NCI-H2107 treated with DMSO at 0.1 percent for 48 hours (cell line): ENCODE measurements around the gene GNAI1.

ENCODE experiments used
- DNase-seq: peaks from one replicate; lab custom pipeline; 2025; ENCODE audit not compliant: unreplicated experiment; lab: John Stamatoyannopoulos, UW

Gene GNAI1

DNA sequence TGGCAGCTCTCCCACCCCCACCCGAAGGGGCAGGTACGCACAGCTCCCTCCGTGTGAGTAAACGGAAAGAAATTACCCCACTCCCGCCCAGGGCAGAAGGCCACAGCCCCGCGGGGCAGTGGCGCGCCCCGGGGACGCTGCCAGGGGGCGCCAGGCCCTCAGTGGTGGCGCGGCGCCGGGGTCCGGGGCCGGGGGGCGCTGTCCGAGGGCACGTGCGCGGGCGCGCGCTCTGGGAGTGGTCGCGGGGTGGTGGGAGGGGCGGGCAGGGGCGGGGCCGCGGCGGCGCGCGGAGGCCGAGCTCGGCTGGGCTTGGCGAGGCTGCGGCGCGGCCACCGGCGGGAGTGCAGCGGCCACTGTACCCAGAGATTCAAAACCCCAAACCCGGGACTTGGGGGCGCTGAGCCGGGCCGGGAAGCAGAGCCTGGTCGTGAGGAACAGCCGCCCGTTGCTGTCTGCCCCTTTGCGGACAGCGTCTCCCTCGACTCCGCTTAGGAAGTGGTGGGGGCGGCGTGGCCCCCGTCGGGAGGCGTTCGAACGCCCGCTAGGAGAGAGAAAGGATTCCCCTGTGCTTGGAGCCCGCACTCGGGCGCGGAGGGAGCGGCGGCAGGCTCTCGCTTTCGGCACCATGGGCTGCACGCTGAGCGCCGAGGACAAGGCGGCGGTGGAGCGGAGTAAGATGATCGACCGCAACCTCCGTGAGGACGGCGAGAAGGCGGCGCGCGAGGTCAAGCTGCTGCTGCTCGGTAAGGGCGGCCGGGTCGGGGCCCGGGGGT is at the start of gene GNAI1:
Gene GNAI1 (plus strand): TSS at position 296 of the 773 bp plus-strand sequence. CDS start 330 bp downstream, at position 626.
- DNase-seq, result peak; percentile 66

DNA sequence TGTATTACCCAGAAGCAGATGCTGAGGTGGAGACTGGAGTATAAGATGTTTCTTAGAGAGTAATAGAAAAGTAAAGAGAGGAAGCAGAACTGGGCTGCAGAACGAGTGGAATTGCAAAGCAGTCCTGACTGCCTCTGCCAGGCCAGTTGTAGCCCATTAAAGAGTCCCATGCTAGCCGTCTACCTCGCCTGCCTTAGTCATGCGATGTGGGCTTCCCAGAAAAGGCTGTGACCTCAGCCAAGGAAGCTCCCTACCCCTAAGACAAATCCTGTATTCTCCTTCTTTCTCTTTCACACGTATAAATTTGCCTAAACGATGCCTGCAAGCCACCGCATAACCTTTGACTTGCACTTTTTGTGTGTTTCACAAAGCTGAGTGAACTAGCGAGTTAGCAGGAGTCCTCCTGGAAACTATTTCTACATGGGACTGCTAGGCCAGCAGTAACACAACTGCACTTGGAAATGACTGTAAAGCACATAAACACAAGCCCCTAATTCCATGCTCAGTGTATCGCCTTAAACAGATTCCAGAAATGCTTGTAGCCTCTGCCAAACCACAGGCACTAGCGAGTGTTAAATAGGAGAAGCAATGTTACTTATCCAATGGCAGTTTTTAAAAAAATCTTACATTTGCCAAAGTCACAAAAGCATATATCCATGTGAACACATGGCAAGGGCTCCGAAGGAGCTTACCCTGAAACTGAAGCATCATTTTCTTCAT is 47.4 kb upstream of the GNAI1 start:
- no peak for DNase-seq

DNA sequence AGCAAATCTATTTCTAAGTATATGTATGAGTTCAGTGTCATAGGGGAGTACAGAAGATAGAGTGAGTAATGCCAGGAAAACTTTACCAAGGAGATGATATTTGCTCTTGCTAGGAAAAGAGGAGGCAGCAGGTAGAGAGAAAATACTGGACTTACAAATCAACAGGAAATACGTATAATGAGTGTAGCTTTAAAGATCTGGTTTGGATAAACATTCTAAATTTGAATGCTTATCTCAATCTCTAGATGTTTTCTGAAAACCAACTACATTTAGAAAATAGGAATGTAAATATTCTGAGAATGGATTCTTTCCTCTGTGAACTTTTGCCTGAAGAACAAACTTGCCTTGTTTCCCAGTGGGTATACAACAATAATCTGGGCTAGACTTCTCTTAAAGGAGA is 46.9 kb upstream of the GNAI1 start:
- DNase-seq, result no peak

DNA sequence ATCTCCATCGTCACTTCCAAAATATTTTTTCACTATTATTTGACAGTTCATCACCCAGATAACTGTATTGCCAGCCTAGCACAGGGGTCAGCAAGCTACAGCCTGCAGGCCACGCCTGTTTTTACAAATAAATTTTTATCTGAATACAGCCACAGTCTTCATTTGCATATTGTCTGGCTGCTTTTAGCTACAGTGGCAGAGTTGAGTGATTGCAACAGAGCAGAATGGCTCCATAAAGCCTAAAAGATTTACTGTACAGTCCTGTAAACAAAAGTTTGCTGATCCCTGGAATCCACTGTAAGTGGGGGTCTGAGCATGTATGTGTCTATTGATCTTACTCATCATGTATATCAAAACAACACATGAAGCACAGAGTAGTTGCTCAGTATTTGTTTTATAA is 45.9 kb upstream of the GNAI1 start:
- DNase-seq, result no peak

DNA sequence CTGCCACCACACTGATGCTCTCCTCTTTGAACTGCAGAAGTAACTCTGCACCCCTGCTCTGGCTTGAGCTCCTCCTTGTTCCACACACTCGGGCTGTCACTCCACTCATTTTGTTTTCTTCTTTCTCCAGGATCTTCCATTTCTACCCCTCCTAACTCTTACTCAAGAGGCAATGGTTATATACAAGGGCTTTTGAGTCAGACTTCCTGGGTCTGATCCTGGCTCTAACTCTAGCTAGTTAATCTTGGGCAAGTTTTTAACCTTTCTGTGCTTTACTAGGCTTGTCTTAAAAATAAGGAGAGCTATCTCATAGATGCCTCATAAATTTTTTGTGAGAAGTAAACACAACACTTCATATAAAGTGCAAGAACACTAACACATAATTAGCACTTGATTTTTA is 45.3 kb upstream of the GNAI1 start:
- no peak for DNase-seq

DNA sequence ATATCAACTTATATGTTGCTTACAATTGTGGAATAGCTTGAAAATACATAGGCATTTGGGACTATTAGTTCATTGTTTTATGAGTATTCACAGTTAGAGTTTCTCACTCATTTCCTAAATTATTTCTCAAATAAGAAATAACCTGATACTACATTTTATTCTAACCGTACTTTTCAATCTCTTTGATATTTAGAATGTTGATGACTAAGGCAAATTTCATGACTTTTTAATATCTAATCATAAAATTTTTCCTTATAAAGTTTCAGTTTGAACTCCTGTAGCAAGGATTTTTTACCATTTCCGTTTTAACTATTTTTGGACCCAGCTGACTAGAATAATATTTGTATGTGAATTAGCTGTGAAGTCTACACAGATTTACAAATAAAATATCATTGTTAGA is 41.3 kb upstream of the GNAI1 start:
- DNase-seq, result no peak

DNA sequence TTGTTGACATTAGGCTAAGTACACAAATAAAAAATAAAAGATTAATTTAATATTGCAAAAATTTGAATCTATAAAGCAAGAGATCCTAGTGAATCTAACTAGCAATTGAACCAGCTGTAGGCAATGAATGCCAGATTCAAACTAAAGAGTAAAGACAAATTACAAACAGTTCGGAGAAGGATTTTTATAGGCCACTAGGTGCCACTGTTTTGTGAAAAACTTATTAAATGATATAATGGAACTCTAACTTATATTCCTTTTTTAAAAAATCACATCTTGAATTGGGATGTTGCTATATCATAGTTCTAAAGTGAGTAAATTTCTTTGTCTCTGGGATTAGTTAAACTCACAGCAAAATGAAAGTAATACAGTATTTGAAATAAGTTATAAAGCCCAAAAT is 39.1 kb upstream of the GNAI1 start:
- peak; percentile 8 for DNase-seq

DNA sequence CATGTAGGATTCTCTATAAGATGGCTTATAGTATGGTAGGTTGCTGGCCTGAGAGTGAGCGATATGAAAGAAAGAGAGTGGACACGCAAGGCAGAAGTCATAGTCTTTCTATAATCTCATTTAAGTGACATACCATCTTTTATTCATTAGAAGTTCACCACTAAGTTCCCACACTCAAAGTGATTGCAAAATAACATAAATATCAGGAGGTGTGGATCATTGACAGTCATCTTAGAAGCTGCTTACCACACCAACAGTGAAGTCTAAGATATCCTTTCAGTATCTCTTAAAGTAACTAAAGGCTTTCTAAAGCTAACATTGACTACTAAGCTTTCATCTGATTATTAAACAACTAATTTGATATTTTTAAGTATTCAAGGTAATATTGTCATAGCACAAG is 36.9 kb upstream of the GNAI1 start:
- no peak for DNase-seq

DNA sequence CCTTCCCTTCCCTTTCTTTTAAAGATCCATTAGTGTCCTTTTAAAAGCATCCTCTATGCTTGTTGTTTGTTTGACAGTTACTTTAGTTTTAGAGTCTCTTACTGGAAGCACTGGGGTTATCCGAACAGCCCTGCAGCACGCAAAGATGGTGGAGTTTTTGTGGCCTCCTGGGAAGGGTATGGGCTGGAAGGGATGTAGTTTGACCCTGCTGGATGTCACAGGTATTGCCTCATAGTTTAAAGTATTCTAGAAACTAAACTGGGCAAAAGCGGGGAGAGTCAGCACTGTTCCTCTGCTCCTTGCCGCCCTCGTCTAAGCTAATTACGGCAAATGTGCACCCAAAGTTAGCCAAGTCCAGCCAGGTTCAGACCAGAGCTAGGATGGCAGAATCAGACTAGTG is 35.8 kb upstream of the GNAI1 start:
- no peak for DNase-seq

DNA sequence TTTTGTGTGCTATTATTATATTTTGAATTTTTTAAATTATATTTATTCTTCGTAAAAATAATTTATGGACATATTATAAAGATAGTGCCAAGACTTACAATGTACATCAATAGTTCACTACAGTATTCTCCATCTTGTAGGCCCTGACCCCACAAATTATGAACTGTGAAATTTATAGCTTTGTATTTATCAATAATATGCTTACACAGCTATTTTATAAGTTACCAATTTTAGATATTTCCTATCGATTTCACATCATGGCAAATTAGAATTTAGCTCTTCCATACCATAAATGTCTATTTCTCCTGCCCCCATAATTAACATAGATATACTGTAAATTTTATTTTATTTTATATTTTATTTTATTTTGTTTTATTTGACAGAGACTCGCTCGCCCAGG is 34.4 kb upstream of the GNAI1 start:
- DNase-seq, result no peak

DNA sequence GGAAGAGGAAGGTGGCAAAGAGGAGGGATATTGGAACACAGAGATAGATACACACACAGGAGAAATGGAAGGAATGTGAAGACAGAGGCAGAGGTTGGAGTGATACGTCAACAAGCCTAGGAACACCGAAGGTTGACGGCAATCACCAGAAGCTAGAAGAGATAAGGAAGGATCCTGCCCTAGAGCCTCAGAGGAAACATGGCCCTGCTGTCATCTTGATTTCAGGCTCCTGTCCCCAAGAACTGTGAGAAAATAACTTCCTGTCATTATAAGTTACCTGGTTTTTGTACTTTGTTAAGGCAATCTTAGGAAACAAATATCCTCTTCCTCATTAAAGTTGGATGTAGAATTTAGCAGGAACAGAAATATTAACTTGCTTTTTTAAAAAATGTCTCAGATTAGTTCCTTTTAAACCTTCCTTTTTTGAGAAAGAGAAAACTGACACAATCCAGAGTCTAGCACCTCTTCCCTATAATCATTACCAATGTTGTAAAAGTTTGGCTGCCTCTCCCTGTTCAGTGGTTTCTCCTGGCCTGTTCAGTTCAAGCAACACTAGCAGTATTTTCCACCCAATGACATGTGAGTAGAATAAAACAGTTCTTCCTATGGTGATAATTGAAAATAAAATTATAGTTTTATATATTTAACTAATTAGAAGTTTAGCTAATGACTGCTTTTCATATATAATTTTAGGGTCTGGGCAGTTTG is 28.8 kb upstream of the GNAI1 start:
- DNase-seq, result no peak

DNA sequence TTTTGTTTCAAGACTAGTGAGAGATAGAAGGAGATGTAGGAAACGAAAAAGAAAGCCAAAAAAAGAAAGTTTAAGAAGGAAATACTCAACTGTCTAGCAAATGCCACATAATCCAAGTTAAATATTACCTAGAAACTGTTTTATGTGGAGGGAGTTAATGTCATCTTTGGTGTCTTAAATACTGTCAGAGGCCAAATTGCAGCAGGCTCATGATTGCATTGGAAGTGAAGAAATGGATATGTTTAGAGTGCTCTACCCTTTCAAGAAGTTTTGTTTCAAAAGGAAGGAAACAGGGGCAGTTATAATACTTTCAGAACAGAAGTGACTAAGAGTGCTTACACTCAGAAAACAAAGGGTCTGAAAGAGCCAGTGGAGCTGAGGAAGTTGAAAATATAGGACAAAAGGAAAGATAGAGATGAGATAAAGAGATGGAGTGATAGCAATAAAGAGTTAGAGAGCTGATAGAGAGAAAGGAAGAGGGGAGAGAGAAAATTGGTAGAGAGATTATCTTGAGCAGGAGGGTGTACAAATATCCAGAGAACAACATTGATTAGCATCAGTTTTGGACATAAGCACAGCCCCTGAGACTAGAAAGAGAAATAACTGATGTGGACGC is 28.0 kb upstream of the GNAI1 start:
- DNase-seq, result no peak

DNA sequence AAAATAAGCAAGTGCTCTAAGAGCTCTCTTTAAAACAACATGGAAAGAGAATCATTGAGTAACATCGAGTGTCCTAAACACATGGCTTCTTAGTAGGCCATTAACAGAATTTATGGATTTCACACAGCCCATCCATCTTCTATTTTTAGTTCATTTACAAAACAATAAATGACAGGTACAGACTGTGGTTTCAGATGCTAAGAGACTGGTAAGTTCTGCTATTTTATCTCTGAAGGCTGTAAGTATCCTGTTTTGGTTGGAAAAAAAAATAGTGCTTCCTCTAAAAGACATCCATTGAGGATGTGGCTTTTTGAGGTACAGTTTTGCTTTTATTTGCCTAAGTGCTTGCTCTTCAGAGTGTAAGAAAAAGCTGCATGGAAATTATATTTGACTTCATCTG is 27.4 kb upstream of the GNAI1 start:
- DNase-seq, result no peak

DNA sequence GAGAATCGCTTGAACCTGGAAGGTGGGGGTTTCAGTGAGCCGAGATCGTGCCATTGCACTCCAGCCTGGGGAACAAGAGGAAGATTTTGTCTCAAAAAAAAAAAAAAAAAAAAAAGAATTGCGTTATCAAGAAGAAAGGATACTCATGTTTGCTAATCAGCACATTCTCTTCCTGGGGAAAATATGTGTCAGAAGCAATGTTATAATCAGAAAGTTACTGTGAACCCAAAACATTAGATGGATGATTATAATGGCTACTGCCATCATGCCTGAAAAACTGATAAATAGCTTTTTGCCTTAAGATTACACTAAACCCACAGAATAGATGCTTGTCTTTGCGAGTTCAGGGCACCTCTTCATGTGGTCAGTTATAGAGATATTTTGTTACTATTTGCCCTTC is 24.3 kb upstream of the GNAI1 start:
- DNase-seq, result no peak

DNA sequence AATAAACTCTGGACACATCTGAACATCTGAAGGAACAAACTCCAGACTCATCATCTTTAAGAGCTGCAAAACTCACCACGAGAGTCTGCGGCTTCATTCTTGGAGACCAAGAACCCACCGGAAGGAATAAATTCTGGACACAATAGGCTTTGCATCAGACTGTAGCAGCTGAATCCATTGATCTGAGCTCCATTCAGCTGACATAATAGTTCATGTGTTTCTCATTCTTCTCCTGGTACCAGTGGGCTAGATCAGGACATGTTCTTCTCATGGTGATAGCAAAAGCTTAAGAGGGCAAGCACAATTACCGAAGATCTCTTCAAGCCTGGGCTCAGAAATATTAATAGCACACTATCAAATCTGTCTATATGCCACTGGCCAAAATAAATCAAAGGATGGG is 20.5 kb upstream of the GNAI1 start:
- DNase-seq, result no peak

DNA sequence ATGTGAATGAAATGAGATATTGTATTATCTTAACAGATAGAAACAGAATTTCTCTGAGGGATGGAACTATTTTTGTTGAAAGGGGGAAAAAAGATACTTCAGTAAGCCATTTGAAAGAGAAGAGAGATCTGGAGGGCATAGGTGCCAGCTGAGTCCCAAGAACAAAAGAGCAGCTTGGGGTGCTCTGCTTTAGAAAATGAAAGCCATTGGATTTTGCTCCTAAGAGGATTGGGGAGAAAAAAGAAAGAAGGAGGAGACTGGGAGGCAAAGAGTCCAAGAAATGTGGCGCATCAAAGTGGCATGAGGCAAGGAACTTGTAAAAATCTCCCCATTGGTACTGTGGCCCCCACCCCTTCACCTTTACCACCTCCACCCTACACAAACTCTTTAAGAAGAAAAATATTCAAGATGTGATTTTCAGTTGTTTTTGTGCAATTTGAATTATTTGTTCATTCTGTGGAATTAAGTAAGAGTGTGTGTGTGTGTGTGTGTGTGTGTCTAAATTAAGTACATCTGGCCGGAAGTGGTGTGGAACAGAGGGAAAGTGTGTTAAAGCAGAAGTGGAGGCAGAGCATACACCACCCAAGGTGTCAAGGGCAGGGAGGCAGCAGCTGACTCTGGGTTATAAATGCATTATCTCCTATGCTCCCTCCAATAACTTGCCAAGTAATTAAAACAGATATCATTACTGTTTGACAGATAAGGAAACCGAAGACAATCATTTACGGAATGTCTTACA is 9.9 kb upstream of the GNAI1 start:
- no peak for DNase-seq

DNA sequence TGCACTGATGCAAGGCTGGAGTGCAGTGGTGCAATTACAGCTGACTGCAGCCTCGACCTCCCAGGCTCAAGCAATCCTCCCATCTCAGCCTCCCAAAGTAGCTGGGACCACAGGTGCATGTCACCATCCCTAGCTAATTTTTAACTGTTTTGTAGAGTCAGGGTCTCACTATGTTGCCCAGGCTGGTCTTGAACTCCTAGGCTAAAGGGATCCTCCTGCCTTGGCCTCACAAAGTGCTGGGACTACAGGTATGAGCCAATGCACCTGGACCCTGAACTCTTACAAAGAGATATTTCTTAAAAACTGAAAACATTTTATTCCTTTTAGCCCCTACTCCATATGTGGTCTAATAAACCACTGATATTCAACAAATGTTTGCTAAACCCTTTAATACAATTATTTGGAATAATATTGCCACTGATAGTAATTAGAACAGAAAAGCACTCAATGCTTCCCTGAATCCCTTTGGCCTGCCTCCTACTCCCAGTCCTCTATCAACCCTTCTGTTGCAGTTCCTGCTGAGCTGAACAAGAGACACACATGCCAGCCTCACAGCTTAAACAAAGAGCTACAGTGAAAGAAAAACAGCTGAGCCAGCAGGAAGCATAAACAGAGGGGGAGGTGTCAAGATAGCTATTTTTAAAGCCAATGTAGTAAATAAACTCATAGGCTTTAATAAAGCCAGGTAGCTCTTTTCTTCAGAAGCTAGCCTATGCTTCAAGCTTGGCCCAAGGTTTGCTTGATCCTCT is 7.0 kb upstream of the GNAI1 start:
- DNase-seq, result peak; percentile 94

DNA sequence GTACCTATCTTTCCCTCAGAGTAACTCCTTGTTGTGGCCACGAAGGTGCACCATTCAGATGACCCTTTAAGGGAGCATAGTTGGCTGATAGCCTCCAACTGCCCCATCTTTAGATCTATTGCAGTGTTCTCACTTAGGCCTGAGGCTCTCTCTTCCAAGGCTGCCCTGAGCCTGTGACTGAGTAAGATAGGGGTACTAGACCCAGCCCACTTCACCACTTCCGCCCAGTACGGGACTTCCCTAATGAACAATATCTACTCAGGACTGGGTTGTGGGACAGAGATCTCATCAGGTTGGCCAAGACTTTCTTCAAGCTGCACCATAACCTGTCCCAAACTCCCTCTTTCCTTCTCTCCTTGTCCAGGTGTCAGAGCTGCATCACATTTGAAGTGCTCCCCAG is 5.7 kb upstream of the GNAI1 start:
- DNase-seq, result no peak

DNA sequence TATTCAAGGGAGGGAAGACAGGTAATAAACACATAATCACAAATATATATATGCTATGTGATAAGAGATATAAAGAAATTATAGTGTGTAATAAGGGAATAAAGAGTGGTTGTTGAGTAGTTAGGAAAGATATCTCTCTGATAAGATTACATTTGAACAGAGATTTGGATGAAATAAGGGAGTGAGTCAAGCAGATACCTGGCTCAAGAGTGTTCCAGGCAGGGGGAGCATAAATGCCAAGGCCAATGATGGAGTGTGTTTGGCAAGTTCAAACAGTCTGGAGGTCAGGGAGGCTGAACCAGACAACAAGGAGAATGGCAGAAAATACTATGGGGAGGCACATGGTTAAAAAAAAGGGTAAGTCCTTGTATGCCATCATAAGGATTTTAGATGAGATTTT is 4.8 kb upstream of the GNAI1 start:
- DNase-seq, result no peak
